OCI-LY7 (cell line): Measurements from ENCODE around the gene SYVN1. TPM values are rescaled to one million over a fixed set of nuclear protein-coding genes. Genes with fewer than 3 reads are reported as not detected.

Source experiments
- BruUV-seq: library from RNA; stranded (reverse); fragments of 400-500 nt; replicated peaks from 2 replicates; lab custom pipeline; 2021; lab: Mats Ljungman, UMichigan
- CTCF ChIA-PET: fragments of 300-600 bp; sonication (Branson Sonifier 250); formaldehyde crosslinking; loops from one replicate; lab custom pipeline; 2022; ENCODE audit warnings: antibody characterized with exemption; ENCODE audit not compliant: unreplicated experiment; lab: Charles Lee
- POLR2A ChIA-PET: fragments of 300-600 bp; sonication (Branson Sonifier 250); formaldehyde crosslinking; loops from one replicate; lab custom pipeline; 2022; ENCODE audit warnings: antibody characterized with exemption; lab: Charles Lee
- DNase-seq: peaks from one replicate; pipeline ENCODE4 v3.0.0-alpha.2; 2015; ENCODE audit warnings: low spot score
- H2AFZ ChIP-seq: fragments of 200-600 bp; sonication (generic), shearing (Covaris generic); 2 replicates; pipeline ENCODE4 v1.6.1; 2014; ENCODE audit warnings: mild to moderate bottlenecking, antibody characterized with exemption, low read length, moderate library complexity
- H3K27ac ChIP-seq: fragments of 200-600 bp; sonication (generic); 2 replicates; pipeline ENCODE4 v1.5.1; 2014; ENCODE audit warnings: mixed run types, low read depth, mild to moderate bottlenecking, moderate library complexity, low read length, inconsistent platforms; ENCODE audit not compliant: poor library complexity, severe bottlenecking
- H3K36me3 ChIP-seq: fragments of 200-600 bp; sonication (generic); 2 replicates; pipeline ENCODE4 v1.6.1; 2014; ENCODE audit warnings: mild to moderate bottlenecking, antibody characterized with exemption, low read length, moderate library complexity, mixed read lengths; ENCODE audit not compliant: insufficient read depth
- H3K4me1 ChIP-seq: fragments of 200-600 bp; sonication (generic); 2 replicates; pipeline ENCODE4 v1.5.1; 2014; ENCODE audit warnings: mild to moderate bottlenecking, low read length; ENCODE audit not compliant: insufficient read depth, poor library complexity, severe bottlenecking
- H3K4me2 ChIP-seq: fragments of 200-600 bp; sonication (generic); 2 replicates; pipeline ENCODE4 v1.6.1; 2014; ENCODE audit warnings: mild to moderate bottlenecking, low read length
- H3K4me3 ChIP-seq: fragments of 200-600 bp; sonication (generic); 2 replicates; pipeline ENCODE4 v1.5.1; 2014; ENCODE audit warnings: mild to moderate bottlenecking, low read depth, low read length; ENCODE audit not compliant: poor library complexity, severe bottlenecking
- H3K79me2 ChIP-seq: fragments of 200-600 bp; sonication (generic); 2 replicates; pipeline ENCODE4 v1.6.1; 2016; ENCODE audit warnings: low read depth, mild to moderate bottlenecking, low read length, moderate library complexity, mixed read lengths; ENCODE audit not compliant: insufficient read depth
- H3K9me2 ChIP-seq: fragments of 200-600 bp; sonication (generic); 2 replicates; pipeline ENCODE4 v1.6.1; 2016; ENCODE audit warnings: mild to moderate bottlenecking, low read length, mixed read lengths; ENCODE audit not compliant: insufficient read depth
- H3K9me3 ChIP-seq: fragments of 200-600 bp; sonication (generic); 2 replicates; pipeline ENCODE4 v1.6.1; 2014; ENCODE audit warnings: mild to moderate bottlenecking, mixed run types, low read length, mixed read lengths
- H4K20me1 ChIP-seq: fragments of 200-600 bp; sonication (generic); 2 replicates; pipeline ENCODE4 v1.6.1; 2014; ENCODE audit warnings: mild to moderate bottlenecking, antibody characterized with exemption, low read length, moderate library complexity, mixed read lengths; ENCODE audit not compliant: insufficient read depth
- CTCF ChIP-seq: fragments of 200-600 bp; sonication (generic); conservative IDR thresholded peaks from 2 replicates; pipeline ENCODE4 v1.5.1; 2014; ENCODE audit warnings: mild to moderate bottlenecking, antibody characterized with exemption, low read length, moderate library complexity, mixed read lengths
- EZH2phosphoT487 ChIP-seq: fragments of 200-600 bp; sonication (generic); IDR thresholded peaks from 2 replicates; pipeline ENCODE4 v1.6.1; 2018; ENCODE audit warnings: low read depth, borderline replicate concordance, mild to moderate bottlenecking, mixed run types, antibody characterized with exemption, low read length, moderate library complexity, mixed read lengths
- intact Hi-C: fragments of 100-400 bp; cut with micrococcal nuclease; formaldehyde crosslinking; loops from one replicate; pipeline ENCODE4 v1.10.0; 2022; ENCODE audit not compliant: unreplicated experiment
- total RNA-seq, 2 experiments: library from RNA; depleted of rRNA in 1 of 2; stranded (reverse); fragments of >200 nt in 1 of 2; shearing (Covaris generic) in 1 of 2; gene quantifications; 2 replicates each; pipeline ENCODE4 v1.2.3, GENCODE V29; 2014 to 2022

SYVN1 gene
- total RNA-seq, 2 experiments from 2014 or later = 134 to 310 TPM

- Histone ChIP-seq H3K9me2 (no peaks in the 10 kb centered on the region), H3K27ac (no peak overlapping the region), H3K4me1 (peaks cover 42% of the 10 kb centered on the region), H3K79me2 (no peaks in the 10 kb centered on the region), H2AFZ (no peak overlapping the region), H3K36me3 (no peaks in the 10 kb centered on the region), H4K20me1 (no peaks in the 10 kb centered on the region), H3K4me3 (no peak overlapping the region), H3K9me3 (no peaks in the 10 kb centered on the region), H3K4me2 (no peak overlapping the region)
- no peak for TF ChIP-seq CTCF
- no peak for TF ChIP-seq EZH2phosphoT487
- intact Hi-C loops = no loop called here
- ChIA-PET CTCF (no interaction called here), POLR2A (interaction anchor here (0.5 to 0.6 kb wide), 3 partner anchors 92 to 197 kb away, joined by 3 to 4 read pairs (median 3); no protein-coding TSS in a partner anchor)
- DNase-seq = no peak
- no TSS peak for BruUV-seq
These were observed 29.4 kb upstream of the SYVN1 start for GRCh38 chr11:65163684-65164083.

GRCh38 chr11:65160643-65161042 is 26.3 kb upstream of the SYVN1 start:
- Histone ChIP-seq H4K20me1 (no peaks in the 10 kb centered on the region), H3K4me3 (no peak overlapping the region), H3K4me2 (peak overlapping the region; percentile 5; the same call in 1 of the 2 replicates), H3K9me3 (no peaks in the 10 kb centered on the region), H3K79me2 (no peaks in the 10 kb centered on the region), H3K4me1 (peaks cover 32% of the 10 kb centered on the region), H3K36me3 (no peaks in the 10 kb centered on the region), H2AFZ (peak overlapping the region; percentile 60; the same call in 1 of the 2 replicates), H3K9me2 (no peaks in the 10 kb centered on the region), H3K27ac (no peak overlapping the region)
- ChIA-PET POLR2A (no interaction called here), CTCF (no interaction called here)
- intact Hi-C loops = no loop called here
- no peak for DNase-seq
- no TSS peak for BruUV-seq
- TF ChIP-seq EZH2phosphoT487 = no peak
- TF ChIP-seq CTCF = no peak

- CTCF ChIA-PET = no interaction called here
- H3K9me3 ChIP-seq = no peaks in the 10 kb centered on the region
- peak overlapping the region; percentile 84; the same call in 1 of the 2 replicates for H2AFZ ChIP-seq
- BruUV-seq = no TSS peak
- H3K79me2 ChIP-seq = no peaks in the 10 kb centered on the region
- no peaks in the 10 kb centered on the region for H3K36me3 ChIP-seq
- peak overlapping the region; percentile 52 for H3K27ac ChIP-seq
- no peak for DNase-seq
- H3K4me2 ChIP-seq = peak overlapping the region; percentile 56
- H4K20me1 ChIP-seq = no peaks in the 10 kb centered on the region
- intact Hi-C loops = no loop called here
- POLR2A ChIA-PET = interaction anchor here (0.6 to 1.4 kb wide), 2 partner anchors 23 to 1802 kb away, joined by 3 to 4 read pairs; no protein-coding TSS in a partner anchor
- peaks cover 32% of the 10 kb centered on the region for H3K4me1 ChIP-seq
- no peaks in the 10 kb centered on the region for H3K9me2 ChIP-seq
- H3K4me3 ChIP-seq = peak overlapping the region; percentile 19
- TF ChIP-seq EZH2phosphoT487 = no peak
- TF ChIP-seq CTCF = no peak
These were observed 24.7 kb upstream of the SYVN1 start for GRCh38 chr11:65159012-65159411.
